CD4-positive, alpha-beta T cell treated with Interleukin-17A for 4 hours (primary cell): Measurements from ENCODE around the gene SDHD.
"Not testable (repeated sequence)": the region's sequence is repeated elsewhere in the genome, so short reads cannot be mapped to it uniquely, and the experiment has no call there.

ENCODE experiments used
- DNase-seq: peaks from one replicate; pipeline ENCODE4 v3.0.0-alpha.2; 2020; ENCODE audit warnings: mixed read lengths

Gene SDHD

GRCh38 chr11:112086422-112087191 is at the start of gene SDHD, which contains the start of gene TIMM8B:
SDHD (plus strand) TSS chr11:112086873; CDS start chr11:112086908, 35 bp downstream.
TIMM8B (minus strand) TSS chr11:112086756; CDS start chr11:112086723, 33 bp downstream.
- peak; percentile 95 for DNase-seq

GRCh38 chr11:112037527-112037926 is 49.1 kb upstream of the SDHD start:
- no peak for DNase-seq

GRCh38 chr11:112042161-112042960 is 44.3 kb upstream of the SDHD start:
- no peak for DNase-seq

- DNase-seq = no peak
Observed at GRCh38 chr11:112042961-112043304, 43.7 kb upstream of the SDHD start.

GRCh38 chr11:112044961-112045360 is 41.7 kb upstream of the SDHD start:
- DNase-seq = no peak

GRCh38 chr11:112046647-112047046 is 40.0 kb upstream of the SDHD start:
- DNase-seq = not testable (repeated sequence)

- not testable (repeated sequence) for DNase-seq
Observed at GRCh38 chr11:112048256-112048655, 38.4 kb upstream of the SDHD start.

- no peak for DNase-seq
Observed at GRCh38 chr11:112049777-112050176, 36.9 kb upstream of the SDHD start.

- DNase-seq = no peak
Observed at GRCh38 chr11:112050721-112051120, 36.0 kb upstream of the SDHD start.

- DNase-seq = no peak
Observed at GRCh38 chr11:112051768-112052167, 34.9 kb upstream of the SDHD start.

- no peak for DNase-seq
Observed at GRCh38 chr11:112057170-112057569, 29.5 kb upstream of the SDHD start.

GRCh38 chr11:112058103-112058502 is 28.6 kb upstream of the SDHD start:
- DNase-seq = no peak

GRCh38 chr11:112062923-112063322 is 23.8 kb upstream of the SDHD start:
- no peak for DNase-seq

GRCh38 chr11:112073941-112074811 is 12.5 kb upstream of the SDHD start, which contains the start of the genes NKAPD1 and PIH1D2:
NKAPD1 (plus strand) TSS chr11:112074299; CDS start chr11:112075575, 1,276 bp downstream.
PIH1D2 (minus strand) TSS chr11:112074017; CDS start chr11:112073174, 843 bp downstream.
- DNase-seq = peak; percentile 82

- DNase-seq = no peak
Observed at GRCh38 chr11:112082729-112083128, 3.9 kb upstream of the SDHD start.

GRCh38 chr11:112085822-112086421 is 751 bp upstream of the SDHD start:
- DNase-seq = no peak

- no peak for DNase-seq
Observed at GRCh38 chr11:112087212-112087611, 539 bp downstream of the SDHD start.

- DNase-seq = not testable (repeated sequence)
Observed at GRCh38 chr11:112095302-112095701, 8.6 kb downstream of the SDHD start.

- DNase-seq = no peak
Observed at GRCh38 chr11:112096194-112096593, 9.5 kb downstream of the SDHD start.

- DNase-seq = no peak
Observed at GRCh38 chr11:112097734-112098528, 11.3 kb downstream of the SDHD start.

- DNase-seq = no peak
Observed at GRCh38 chr11:112100462-112100861, 13.8 kb downstream of the SDHD start.
